Liver (tissue), 9 donors: ENCODE results near the gene SRRM2. TPM values are rescaled to one million over a fixed set of nuclear protein-coding genes. Genes with fewer than 3 reads are reported as not detected.

Source experiments
- DNase-seq: peaks from one replicate; pipeline ENCODE4 v3.0.0-alpha.2; 2017; ENCODE audit warnings: low spot score
- H3K27ac ChIP-seq, 2 donors: one replicate each; pipeline ENCODE4 v1.7.0; 2013; ENCODE audit warnings: inconsistent platforms in 2 of 2, low read length in 2 of 2, control low read depth in 1 of 2, low read depth in 1 of 2, mild to moderate bottlenecking in 1 of 2
- H3K27me3 ChIP-seq, 4 donors: one replicate each; pipeline versions ENCODE4 v1.6.1 to v1.7.0; 2013; ENCODE audit warnings: low read length in 3 of 4, inconsistent platforms in 1 of 4, mild to moderate bottlenecking in 1 of 4, moderate library complexity in 1 of 4; ENCODE audit not compliant: control insufficient read depth in 4 of 4, insufficient read depth in 4 of 4
- H3K36me3 ChIP-seq, 4 donors: one replicate each; pipeline versions ENCODE4 v1.6.1 to v1.7.0; 2013; ENCODE audit warnings: low read length in 3 of 4, mild to moderate bottlenecking in 3 of 4, low read depth in 1 of 4, moderate library complexity in 1 of 4; ENCODE audit not compliant: control insufficient read depth in 4 of 4, insufficient read depth in 3 of 4
- H3K4me1 ChIP-seq, 4 donors: one replicate each; pipeline versions ENCODE4 v1.6.1 to v1.7.0; 2013; ENCODE audit warnings: low read length in 3 of 4, mild to moderate bottlenecking in 3 of 4, moderate library complexity in 1 of 4; ENCODE audit not compliant: control insufficient read depth in 4 of 4, insufficient read depth in 4 of 4
- H3K4me3 ChIP-seq, 3 donors: one replicate each; pipeline versions ENCODE4 v1.6.1 to v1.7.0; 2013; ENCODE audit warnings: low read length in 3 of 3, control low read depth in 1 of 3, low read depth in 1 of 3, mild to moderate bottlenecking in 1 of 3
- H3K9ac ChIP-seq, 2 donors: one replicate each; pipeline ENCODE4 v1.7.0; 2013; ENCODE audit warnings: low read length in 2 of 2, mild to moderate bottlenecking in 2 of 2, moderate library complexity in 2 of 2, control low read depth in 1 of 2, low read depth in 1 of 2
- H3K9me3 ChIP-seq, 4 donors: one replicate each; pipeline versions ENCODE4 v1.6.1 to v1.7.0; 2013; ENCODE audit warnings: low read length in 3 of 4; ENCODE audit not compliant: control insufficient read depth in 4 of 4
- ATF3 ChIP-seq: IDR thresholded peaks from 2 replicates; pipeline ENCODE4 v1.6.1; 2016; ENCODE audit warnings: antibody characterized with exemption
- CTCF ChIP-seq: fragments of 150-350 bp; IDR thresholded peaks from 2 replicates; pipeline ENCODE4 v1.5.1; 2017; ENCODE audit warnings: improper control_type of control experiment, low read depth, low read length; ENCODE audit not compliant: missing input control
- EGR1 ChIP-seq, 2 donors: IDR thresholded peaks; 2 replicates each; pipeline ENCODE4 v1.6.1; 2016 to 2018; ENCODE audit warnings: antibody characterized with exemption in 2 of 2, low read depth in 2 of 2
- FOXA1 ChIP-seq: IDR thresholded peaks from 2 replicates; pipeline ENCODE4 v1.6.1; 2016; ENCODE audit warnings: antibody characterized with exemption
- FOXA2 ChIP-seq: IDR thresholded peaks from 2 replicates; pipeline ENCODE4 v1.6.1; 2016; ENCODE audit warnings: antibody characterized with exemption
- GABPA ChIP-seq, 2 donors: IDR thresholded peaks in 1 of 2; conservative IDR thresholded peaks in 1 of 2; 2 replicates each; pipeline ENCODE4 v1.6.1; 2016; ENCODE audit warnings: antibody characterized with exemption in 2 of 2, mild to moderate bottlenecking in 1 of 2, moderate library complexity in 1 of 2
- HNF4G ChIP-seq: IDR thresholded peaks from 2 replicates; pipeline ENCODE4 v1.6.1; 2016; ENCODE audit warnings: antibody characterized with exemption
- JUND ChIP-seq, 2 donors: IDR thresholded peaks; 2 replicates each; pipeline ENCODE4 v1.6.1; 2016; ENCODE audit warnings: antibody characterized with exemption in 2 of 2
- MAX ChIP-seq: IDR thresholded peaks from 2 replicates; pipeline ENCODE4 v1.6.1; 2016; ENCODE audit warnings: antibody characterized with exemption
- NR2F2 ChIP-seq: IDR thresholded peaks from 2 replicates; pipeline ENCODE4 v1.6.1; 2016; ENCODE audit warnings: antibody characterized with exemption
- RAD21 ChIP-seq, 2 donors: IDR thresholded peaks; 2 replicates each; pipeline ENCODE4 v1.6.1; 2016; ENCODE audit warnings: antibody characterized with exemption in 2 of 2, mild to moderate bottlenecking in 2 of 2
- REST ChIP-seq: IDR thresholded peaks from 2 replicates; pipeline ENCODE4 v1.6.1; 2016; ENCODE audit warnings: antibody characterized with exemption, mild to moderate bottlenecking
- RXRA ChIP-seq, 2 donors: IDR thresholded peaks; 2 replicates each; pipeline ENCODE4 v1.6.1; 2017 to 2018; ENCODE audit warnings: antibody characterized with exemption in 2 of 2, mild to moderate bottlenecking in 1 of 2
- SP1 ChIP-seq: IDR thresholded peaks from 2 replicates; pipeline ENCODE4 v1.6.1; 2018; ENCODE audit warnings: antibody characterized with exemption, mild to moderate bottlenecking
- TAF1 ChIP-seq: conservative IDR thresholded peaks from 2 replicates; pipeline ENCODE4 v1.6.1; 2016; ENCODE audit warnings: antibody characterized with exemption, mild to moderate bottlenecking
- YY1 ChIP-seq: IDR thresholded peaks from 2 replicates; pipeline ENCODE4 v1.6.1; 2016; ENCODE audit warnings: antibody characterized with exemption, mild to moderate bottlenecking
- ZBTB33 ChIP-seq: IDR thresholded peaks from 2 replicates; pipeline ENCODE4 v1.6.1; 2016; ENCODE audit warnings: antibody characterized with exemption
- WGBS: extraction: QIAGEN DNeasy Blood & Tissue Kit; methylation state at CpG from one replicate; pipeline ENCODE4 v1.1.7; 2013; 5-methylcytosine and 5-hydroxymethylcytosine counted together
- polyA plus RNA-seq, 2 donors: library from polyadenylated mRNA; stranded (reverse) in 1 of 2; unstranded in 1 of 2; fragments of 200-250 nt in 1 of 2; fragments of >200 nt in 1 of 2; fragmentation: Nextera tagmentation in 1 of 2; extraction: Ambion mirVana in 1 of 2; gene quantifications; one replicate each; pipeline versions ENCODE4 v1.2.1 to v1.2.3, GENCODE V29; 2013 to 2015
- total RNA-seq, 2 donors: library from RNA; depleted of rRNA; stranded (reverse); fragments of >200 nt; gene quantifications; one replicate each; pipeline ENCODE4 v1.2.3, GENCODE V29; 2014
- donor health status: healthy.
- donor health status: healthy.
- donor health status: healthy.
- donor health status: healthy.
- donor health status: healthy.

SRRM2 gene
- total and polyA plus RNA-seq, 4 donors: 84.8 to 199 (median 133) TPM

- Histone ChIP-seq H3K9me3 (no peaks in the 10 kb centered on the region), H3K27me3 (no peaks in the 10 kb centered on the region), H3K36me3 (peaks cover 2 to 18% (median 5%) of the 10 kb centered on the region in 4 donors), H3K4me1 (peaks cover 10 to 24% (median 18%) of the 10 kb centered on the region in 4 donors), H3K27ac (peak within 1 kb of the TSS; percentile 91 to 99), H3K9ac (peak within 1 kb of the TSS; percentile 86 to 89), H3K4me3 (peak within 1 kb of the TSS; percentile 90 to 95 (median 93))
- WGBS: under 1% methylated on average over 70 of the region's 70 CpGs
- DNase-seq: peak; percentile 90
- TF ChIP-seq NR2F2 (peak; percentile 30), YY1 (peak; percentile 98), SP1 (no peak)
Measured at GRCh38 chr16:2777231-2777902, 24.9 kb downstream of the SRRM2 start, which contains the start of gene ELOB. Gene ELOB (minus strand): TSS chr16:2777280. CDS start chr16:2777239, 41 bp downstream.

GRCh38 chr16:2777903-2778629 is 25.6 kb downstream of the SRRM2 start:
- H3K27ac ChIP-seq: peak overlapping the region; percentile 91 to 99
- H3K9me3 ChIP-seq: no peaks in the 10 kb centered on the region
- WGBS: 15% methylated on average over 27 of the region's 27 CpGs
- H3K36me3 ChIP-seq: peaks cover 0 to 15% (median 4%) of the 10 kb centered on the region in 4 donors
- peak overlapping the region; percentile 86 to 89 for H3K9ac ChIP-seq
- peak overlapping the region; percentile 85 to 95 (median 90) for H3K4me3 ChIP-seq
- H3K27me3 ChIP-seq: no peaks in the 10 kb centered on the region
- TF ChIP-seq FOXA1 (no peak), SP1 (no peak), CTCF (no peak), EGR1 (IDR thresholded peaks at IDR 0.05; ENCODE audit: low read depth in 2 of 2) (no peak), YY1 (no peak), REST (no peak), ZBTB33 (no peak), RXRA (IDR thresholded peaks at IDR 0.05) (no peak), MAX (no peak), GABPA (IDR thresholded peaks at IDR 0.05 in 1 of 2, conservative IDR thresholded peaks at IDR 0.05 in 1 of 2) (no peak), HNF4G (no peak), JUND (IDR thresholded peaks at IDR 0.05) (no peak), TAF1 (no peak), NR2F2 (no peak), FOXA2 (no peak), ATF3 (no peak), RAD21 (IDR thresholded peaks at IDR 0.05) (no peak)
- peaks cover 10 to 24% (median 18%) of the 10 kb centered on the region in 4 donors for H3K4me1 ChIP-seq
- no peak for DNase-seq
